ENCODE measurements around the gene PRPF8. TPM values are rescaled to one million over a fixed set of nuclear protein-coding genes. Genes with fewer than 3 reads are reported as not detected.

The PRPF8 gene
- total RNA-seq, 1 donor from 2014 or later: 321 TPM

DNA sequence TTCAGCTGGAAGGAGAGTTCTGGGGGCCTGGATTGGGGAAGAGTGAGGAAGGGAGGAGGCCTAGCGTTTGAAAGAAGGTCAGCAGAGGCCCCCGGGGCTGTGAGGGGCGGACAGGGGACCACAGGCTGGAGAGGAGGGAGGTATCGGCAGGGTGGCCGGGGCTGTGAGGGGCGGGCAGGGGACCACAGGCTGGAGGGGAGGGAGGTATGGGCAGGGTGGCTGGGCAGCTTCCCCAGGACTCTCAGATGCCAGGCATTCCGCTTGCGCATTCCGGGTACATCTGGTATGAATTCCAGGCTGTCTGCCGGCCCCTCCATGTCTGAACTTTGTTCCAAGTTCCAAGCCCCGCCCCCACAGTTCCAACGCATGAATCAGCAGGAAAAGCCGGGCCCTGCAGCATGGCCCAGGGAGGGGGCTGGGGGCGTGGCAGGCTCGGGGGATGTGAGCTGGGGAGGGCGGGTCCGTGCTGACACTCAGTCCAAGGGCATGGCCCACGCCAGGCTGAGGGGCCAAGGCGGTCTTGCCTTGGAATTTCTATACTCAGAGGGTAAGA lies 29.8 kb upstream of the PRPF8 start:
- H3K27ac Mint-ChIP-seq: peak overlapping the region; percentile 98
- H3K27me3 Mint-ChIP-seq: no peaks in the 10 kb centered on the region
- DNase-seq (ENCODE audit: extremely low spot score, unreplicated experiment): peak; percentile 97
- no peaks in the 10 kb centered on the region for H3K9me3 Mint-ChIP-seq
- H3K4me1 Mint-ChIP-seq (ENCODE audit: unreplicated experiment): peaks cover 24% of the 10 kb centered on the region
- no peaks in the 10 kb centered on the region for H3K36me3 Mint-ChIP-seq
- H3K4me3 Mint-ChIP-seq: peak overlapping the region; percentile 88
- TF ChIP-seq, protein P1, sequence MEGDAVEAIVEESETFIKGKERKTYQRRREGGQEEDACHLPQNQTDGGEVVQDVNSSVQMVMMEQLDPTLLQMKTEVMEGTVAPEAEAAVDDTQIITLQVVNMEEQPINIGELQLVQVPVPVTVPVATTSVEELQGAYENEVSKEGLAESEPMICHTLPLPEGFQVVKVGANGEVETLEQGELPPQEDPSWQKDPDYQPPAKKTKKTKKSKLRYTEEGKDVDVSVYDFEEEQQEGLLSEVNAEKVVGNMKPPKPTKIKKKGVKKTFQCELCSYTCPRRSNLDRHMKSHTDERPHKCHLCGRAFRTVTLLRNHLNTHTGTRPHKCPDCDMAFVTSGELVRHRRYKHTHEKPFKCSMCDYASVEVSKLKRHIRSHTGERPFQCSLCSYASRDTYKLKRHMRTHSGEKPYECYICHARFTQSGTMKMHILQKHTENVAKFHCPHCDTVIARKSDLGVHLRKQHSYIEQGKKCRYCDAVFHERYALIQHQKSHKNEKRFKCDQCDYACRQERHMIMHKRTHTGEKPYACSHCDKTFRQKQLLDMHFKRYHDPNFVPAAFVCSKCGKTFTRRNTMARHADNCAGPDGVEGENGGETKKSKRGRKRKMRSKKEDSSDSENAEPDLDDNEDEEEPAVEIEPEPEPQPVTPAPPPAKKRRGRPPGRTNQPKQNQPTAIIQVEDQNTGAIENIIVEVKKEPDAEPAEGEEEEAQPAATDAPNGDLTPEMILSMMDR (conservative IDR thresholded peaks at IDR 0.05): no peak

GRCh38 chr17:1713878-1714426 lies 29.3 kb upstream of the PRPF8 start:
- H3K27ac Mint-ChIP-seq: peak overlapping the region; percentile 98
- H3K4me3 Mint-ChIP-seq: peak overlapping the region; percentile 88
- no peaks in the 10 kb centered on the region for H3K9me3 Mint-ChIP-seq
- H3K36me3 Mint-ChIP-seq: no peaks in the 10 kb centered on the region
- no peaks in the 10 kb centered on the region for H3K27me3 Mint-ChIP-seq
- TF ChIP-seq, protein P1 (conservative IDR thresholded peaks at IDR 0.05): peak; percentile 65
- no peak for DNase-seq (ENCODE audit: extremely low spot score, unreplicated experiment)
- peaks cover 24% of the 10 kb centered on the region for H3K4me1 Mint-ChIP-seq (ENCODE audit: unreplicated experiment)

DNA sequence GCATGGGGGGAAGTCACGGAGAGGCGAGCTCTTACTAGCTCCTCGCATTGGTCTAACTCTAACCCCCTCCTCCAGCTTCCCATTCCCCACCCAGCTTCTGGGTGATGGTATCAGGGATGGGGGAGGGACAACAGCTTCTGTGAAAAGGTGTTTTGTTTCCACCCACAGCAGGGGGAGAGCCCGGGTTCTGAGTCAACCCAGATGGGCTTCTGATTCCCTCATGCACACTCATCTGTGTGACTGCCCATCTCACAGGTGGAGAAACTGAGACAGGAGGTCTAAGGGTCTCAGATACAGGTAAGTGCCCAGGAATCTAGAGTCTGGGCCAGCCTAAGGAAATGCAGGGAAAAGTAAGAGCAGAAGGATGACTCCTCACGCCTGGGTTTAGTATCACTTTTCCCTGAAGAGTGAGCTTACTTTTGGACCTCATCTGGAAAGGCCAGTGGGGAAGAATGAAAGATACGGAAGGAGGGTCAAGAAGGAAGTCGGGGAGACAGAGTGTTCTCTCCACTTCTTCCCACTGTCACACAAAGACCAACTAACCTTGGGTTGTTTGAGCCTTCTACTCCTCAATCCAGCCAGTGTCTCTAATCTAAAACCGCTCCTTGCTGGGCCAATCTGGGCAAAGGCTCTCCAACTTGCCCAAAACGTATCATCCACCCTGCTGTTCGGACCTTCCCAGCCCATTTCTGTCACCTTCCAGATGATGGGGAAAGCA lies 28.7 kb upstream of the PRPF8 start:
- Mint-ChIP-seq H3K4me1 (ENCODE audit: unreplicated experiment) (peaks cover 24% of the 10 kb centered on the region), H3K4me3 (peak overlapping the region; percentile 88), H3K27me3 (no peaks in the 10 kb centered on the region), H3K36me3 (no peaks in the 10 kb centered on the region), H3K27ac (peak overlapping the region; percentile 98), H3K9me3 (no peaks in the 10 kb centered on the region)
- no peak for DNase-seq (ENCODE audit: extremely low spot score, unreplicated experiment)
- TF ChIP-seq, protein P1 (conservative IDR thresholded peaks at IDR 0.05): no peak

- Mint-ChIP-seq H3K27me3 (peaks cover 1% of the 10 kb centered on the region), H3K4me3 (peak overlapping the region; percentile 88), H3K4me1 (ENCODE audit: unreplicated experiment) (peaks cover 24% of the 10 kb centered on the region), H3K9me3 (no peaks in the 10 kb centered on the region), H3K27ac (peak overlapping the region; percentile 85), H3K36me3 (no peaks in the 10 kb centered on the region)
- TF ChIP-seq, protein P1 (conservative IDR thresholded peaks at IDR 0.05): no peak
- no peak for DNase-seq (ENCODE audit: extremely low spot score, unreplicated experiment)
Measured at GRCh38 chr17:1712271-1712670, 27.6 kb upstream of the PRPF8 start.

DNA sequence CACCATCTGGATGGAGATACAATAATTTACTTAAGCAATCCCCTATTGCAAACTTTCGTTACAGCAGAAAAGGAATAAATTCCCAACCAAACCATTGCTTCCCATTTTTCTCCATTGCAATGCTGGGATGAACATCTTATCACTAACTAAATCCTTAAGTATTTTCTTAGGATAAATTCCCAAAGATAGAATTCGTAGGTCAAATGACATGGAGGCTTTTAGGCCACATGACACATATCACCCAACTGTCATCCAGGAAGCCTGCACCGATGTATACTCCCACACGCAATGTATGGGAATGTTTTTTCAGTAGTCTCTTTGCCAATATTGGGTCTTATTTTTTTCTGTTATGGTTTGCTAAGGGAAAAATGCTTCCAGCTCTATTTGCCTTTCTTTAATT lies 27.1 kb upstream of the PRPF8 start:
- peaks cover 24% of the 10 kb centered on the region for H3K4me1 Mint-ChIP-seq (ENCODE audit: unreplicated experiment)
- H3K36me3 Mint-ChIP-seq: no peaks in the 10 kb centered on the region
- DNase-seq (ENCODE audit: extremely low spot score, unreplicated experiment): no peak
- H3K4me3 Mint-ChIP-seq: peak overlapping the region; percentile 88
- no peaks in the 10 kb centered on the region for H3K9me3 Mint-ChIP-seq
- H3K27me3 Mint-ChIP-seq: peaks cover 3% of the 10 kb centered on the region
- peak overlapping the region; percentile 85 for H3K27ac Mint-ChIP-seq
- TF ChIP-seq, protein P1 (conservative IDR thresholded peaks at IDR 0.05): no peak

Measured in type B pancreatic cell (in vitro differentiated cells).